ENCODE measurements around the gene JAZF1.

The JAZF1 gene

GRCh38 chr7:28086198-28086597 is 94.4 kb downstream of the JAZF1 start:
- H3K4me1 ChIP-seq (ENCODE audit: control insufficient read depth, insufficient read depth, low read length, poor library complexity, severe bottlenecking), result peaks cover 1% of the 10 kb centered on the region
- H3K36me3 ChIP-seq (ENCODE audit: control insufficient read depth, insufficient read depth, low read length), result no peaks in the 10 kb centered on the region
- 100% methylated on average over 1 of the region's 2 CpGs; no CpG with 5 or more reads in 1 of the 2 experiments for WGBS, 2 experiments (ENCODE audit: insufficient coverage in 2 of 2)
- H3K4me3 ChIP-seq (ENCODE audit: extremely low read depth, insufficient read depth, low read length, poor library complexity, severe bottlenecking), result no peak overlapping the region
- H3K27ac ChIP-seq (ENCODE audit: low read depth, low read length, severe bottlenecking), result no peak overlapping the region
- no peaks in the 10 kb centered on the region for H3K9me3 ChIP-seq (ENCODE audit: control insufficient read depth, low read length)

GRCh38 chr7:28083998-28084985 is 96.3 kb downstream of the JAZF1 start:
- no peak overlapping the region for H3K27ac ChIP-seq (ENCODE audit: low read depth, low read length, severe bottlenecking)
- no peak overlapping the region for H3K4me3 ChIP-seq (ENCODE audit: extremely low read depth, insufficient read depth, low read length, poor library complexity, severe bottlenecking)
- WGBS, 2 experiments (ENCODE audit: insufficient coverage in 2 of 2), result 94 to 100% methylated on average over 2 to 3 of the region's 6 CpGs
- no peaks in the 10 kb centered on the region for H3K36me3 ChIP-seq (ENCODE audit: control insufficient read depth, insufficient read depth, low read length)
- H3K4me1 ChIP-seq (ENCODE audit: control insufficient read depth, insufficient read depth, low read length, poor library complexity, severe bottlenecking), result peaks cover 6% of the 10 kb centered on the region
- H3K9me3 ChIP-seq (ENCODE audit: control insufficient read depth, low read length), result no peaks in the 10 kb centered on the region

- 90 to 92% methylated on average over 2 of the region's 8 CpGs for WGBS, 2 experiments (ENCODE audit: insufficient coverage in 2 of 2)
- no peak overlapping the region for H3K27ac ChIP-seq (ENCODE audit: low read depth, low read length, severe bottlenecking)
- no peaks in the 10 kb centered on the region for H3K9me3 ChIP-seq (ENCODE audit: control insufficient read depth, low read length)
- peaks cover 6% of the 10 kb centered on the region for H3K4me1 ChIP-seq (ENCODE audit: control insufficient read depth, insufficient read depth, low read length, poor library complexity, severe bottlenecking)
- H3K4me3 ChIP-seq (ENCODE audit: extremely low read depth, insufficient read depth, low read length, poor library complexity, severe bottlenecking), result no peak overlapping the region
- H3K36me3 ChIP-seq (ENCODE audit: control insufficient read depth, insufficient read depth, low read length), result no peaks in the 10 kb centered on the region
Measured at GRCh38 chr7:28083164-28083997, 97.2 kb downstream of the JAZF1 start.

DNA sequence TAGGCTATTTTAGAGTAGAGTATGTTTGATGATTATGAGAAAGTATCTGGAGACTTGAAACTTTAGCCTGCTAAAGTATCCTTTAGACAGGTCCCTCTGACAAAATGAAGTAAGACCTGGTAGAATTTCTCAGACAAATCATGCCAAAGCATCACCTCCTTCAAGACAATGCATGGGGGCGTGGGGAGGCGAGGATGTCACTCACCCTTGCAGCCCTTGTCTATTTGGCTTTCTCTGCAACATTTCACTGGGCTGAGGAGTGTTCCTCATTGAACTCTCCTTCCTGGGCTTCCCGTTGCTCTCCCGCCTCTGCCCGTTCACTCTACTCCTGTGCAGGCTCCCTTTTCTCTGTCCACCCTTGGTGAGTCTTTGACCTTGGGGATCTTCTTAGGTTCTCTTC is 98.5 kb downstream of the JAZF1 start:
- 85 to 87% methylated on average over 2 to 3 of the region's 5 CpGs for WGBS, 2 experiments (ENCODE audit: insufficient coverage in 2 of 2)
- H3K9me3 ChIP-seq (ENCODE audit: control insufficient read depth, low read length), result no peaks in the 10 kb centered on the region
- peaks cover 6% of the 10 kb centered on the region for H3K4me1 ChIP-seq (ENCODE audit: control insufficient read depth, insufficient read depth, low read length, poor library complexity, severe bottlenecking)
- H3K4me3 ChIP-seq (ENCODE audit: extremely low read depth, insufficient read depth, low read length, poor library complexity, severe bottlenecking), result no peak overlapping the region
- H3K36me3 ChIP-seq (ENCODE audit: control insufficient read depth, insufficient read depth, low read length), result no peaks in the 10 kb centered on the region
- no peak overlapping the region for H3K27ac ChIP-seq (ENCODE audit: low read depth, low read length, severe bottlenecking)

DNA sequence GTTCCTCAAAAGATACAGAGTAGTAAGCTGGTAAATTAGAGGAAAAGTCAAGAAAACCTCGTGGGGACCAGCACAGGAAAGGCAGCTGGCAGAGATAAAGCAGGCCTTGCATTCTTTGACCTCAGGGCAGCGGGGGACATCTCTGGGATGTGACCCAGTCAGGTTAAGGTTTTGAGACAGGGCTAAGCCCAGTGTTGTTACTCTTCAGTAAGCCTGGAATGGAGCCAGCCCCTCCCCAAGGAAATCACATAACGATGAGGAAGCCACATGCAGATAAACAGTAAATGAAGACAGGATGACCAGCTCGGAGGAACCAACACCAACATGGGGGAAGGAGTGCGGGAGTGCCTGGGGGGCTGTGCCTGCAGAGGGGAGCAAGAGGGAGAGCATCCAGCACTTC is 99.6 kb downstream of the JAZF1 start:
- 68 to 70% methylated on average over 4 to 5 of the region's 5 CpGs for WGBS, 2 experiments (ENCODE audit: insufficient coverage in 2 of 2)
- H3K36me3 ChIP-seq (ENCODE audit: control insufficient read depth, insufficient read depth, low read length), result no peaks in the 10 kb centered on the region
- no peak overlapping the region for H3K27ac ChIP-seq (ENCODE audit: low read depth, low read length, severe bottlenecking)
- H3K9me3 ChIP-seq (ENCODE audit: control insufficient read depth, low read length), result no peaks in the 10 kb centered on the region
- H3K4me1 ChIP-seq (ENCODE audit: control insufficient read depth, insufficient read depth, low read length, poor library complexity, severe bottlenecking), result peaks cover 6% of the 10 kb centered on the region
- H3K4me3 ChIP-seq (ENCODE audit: extremely low read depth, insufficient read depth, low read length, poor library complexity, severe bottlenecking), result no peak overlapping the region

- Histone ChIP-seq H3K4me1 (ENCODE audit: control insufficient read depth, insufficient read depth, low read length, poor library complexity, severe bottlenecking) (peaks cover 6% of the 10 kb centered on the region), H3K27ac (ENCODE audit: low read depth, low read length, severe bottlenecking) (no peak overlapping the region), H3K9me3 (ENCODE audit: control insufficient read depth, low read length) (no peaks in the 10 kb centered on the region), H3K4me3 (ENCODE audit: extremely low read depth, insufficient read depth, low read length, poor library complexity, severe bottlenecking) (no peak overlapping the region), H3K36me3 (ENCODE audit: control insufficient read depth, insufficient read depth, low read length) (no peaks in the 10 kb centered on the region)
- 0% methylated on average over 1 of the region's 7 CpGs; no CpG with 5 or more reads in 1 of the 2 experiments for WGBS, 2 experiments (ENCODE audit: insufficient coverage in 2 of 2)
Measured at GRCh38 chr7:28078036-28078901, 102.3 kb downstream of the JAZF1 start.

GRCh38 chr7:28077616-28078015 is 103.0 kb downstream of the JAZF1 start:
- no peak overlapping the region for H3K27ac ChIP-seq (ENCODE audit: low read depth, low read length, severe bottlenecking)
- WGBS, 2 experiments (ENCODE audit: insufficient coverage in 2 of 2), result no CpG with 5 or more reads among the region's 2 CpGs

GRCh38 chr7:28076423-28077200 is 104.0 kb downstream of the JAZF1 start:
- H3K27ac ChIP-seq (ENCODE audit: low read depth, low read length, severe bottlenecking), result no peak overlapping the region
- no peak overlapping the region for H3K4me3 ChIP-seq (ENCODE audit: extremely low read depth, insufficient read depth, low read length, poor library complexity, severe bottlenecking)
- 85% methylated on average over 2 of the region's 11 CpGs; no CpG with 5 or more reads in 1 of the 2 experiments for WGBS, 2 experiments (ENCODE audit: insufficient coverage in 2 of 2)

More at GRCh38 chr7:28077616-28078015, 103.0 kb downstream of the JAZF1 start:
- Histone ChIP-seq H3K4me3 (ENCODE audit: extremely low read depth, insufficient read depth, low read length, poor library complexity, severe bottlenecking) (no peak overlapping the region), H3K9me3 (ENCODE audit: control insufficient read depth, low read length) (no peaks in the 10 kb centered on the region), H3K36me3 (ENCODE audit: control insufficient read depth, insufficient read depth, low read length) (no peaks in the 10 kb centered on the region), H3K4me1 (ENCODE audit: control insufficient read depth, insufficient read depth, low read length, poor library complexity, severe bottlenecking) (peaks cover 6% of the 10 kb centered on the region)

GRCh38 chr7:28075674-28076358 is 104.8 kb downstream of the JAZF1 start:
- no peaks in the 10 kb centered on the region for H3K9me3 ChIP-seq (ENCODE audit: control insufficient read depth, low read length)
- H3K27ac ChIP-seq (ENCODE audit: low read depth, low read length, severe bottlenecking), result no peak overlapping the region
- H3K4me3 ChIP-seq (ENCODE audit: extremely low read depth, insufficient read depth, low read length, poor library complexity, severe bottlenecking), result no peak overlapping the region
- peaks cover 1% of the 10 kb centered on the region for H3K4me1 ChIP-seq (ENCODE audit: control insufficient read depth, insufficient read depth, low read length, poor library complexity, severe bottlenecking)
- no peaks in the 10 kb centered on the region for H3K36me3 ChIP-seq (ENCODE audit: control insufficient read depth, insufficient read depth, low read length)
- 96 to 98% methylated on average over 3 of the region's 3 CpGs for WGBS, 2 experiments (ENCODE audit: insufficient coverage in 2 of 2)

More at GRCh38 chr7:28076423-28077200, 104.0 kb downstream of the JAZF1 start:
- Histone ChIP-seq H3K4me1 (ENCODE audit: control insufficient read depth, insufficient read depth, low read length, poor library complexity, severe bottlenecking) (peaks cover 6% of the 10 kb centered on the region), H3K9me3 (ENCODE audit: control insufficient read depth, low read length) (no peaks in the 10 kb centered on the region), H3K36me3 (ENCODE audit: control insufficient read depth, insufficient read depth, low read length) (no peaks in the 10 kb centered on the region)
